ENCODE data around the gene ZNF275.

The ZNF275 gene

GRCh38 chrX:153366878-153367538 lies 33.1 kb downstream of the ZNF275 start:
- H3K4me3 ChIP-seq, result no peak overlapping the region
- no peaks in the 10 kb centered on the region for H3K36me3 ChIP-seq
- TF ChIP-seq, protein P1, sequence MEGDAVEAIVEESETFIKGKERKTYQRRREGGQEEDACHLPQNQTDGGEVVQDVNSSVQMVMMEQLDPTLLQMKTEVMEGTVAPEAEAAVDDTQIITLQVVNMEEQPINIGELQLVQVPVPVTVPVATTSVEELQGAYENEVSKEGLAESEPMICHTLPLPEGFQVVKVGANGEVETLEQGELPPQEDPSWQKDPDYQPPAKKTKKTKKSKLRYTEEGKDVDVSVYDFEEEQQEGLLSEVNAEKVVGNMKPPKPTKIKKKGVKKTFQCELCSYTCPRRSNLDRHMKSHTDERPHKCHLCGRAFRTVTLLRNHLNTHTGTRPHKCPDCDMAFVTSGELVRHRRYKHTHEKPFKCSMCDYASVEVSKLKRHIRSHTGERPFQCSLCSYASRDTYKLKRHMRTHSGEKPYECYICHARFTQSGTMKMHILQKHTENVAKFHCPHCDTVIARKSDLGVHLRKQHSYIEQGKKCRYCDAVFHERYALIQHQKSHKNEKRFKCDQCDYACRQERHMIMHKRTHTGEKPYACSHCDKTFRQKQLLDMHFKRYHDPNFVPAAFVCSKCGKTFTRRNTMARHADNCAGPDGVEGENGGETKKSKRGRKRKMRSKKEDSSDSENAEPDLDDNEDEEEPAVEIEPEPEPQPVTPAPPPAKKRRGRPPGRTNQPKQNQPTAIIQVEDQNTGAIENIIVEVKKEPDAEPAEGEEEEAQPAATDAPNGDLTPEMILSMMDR (IDR thresholded peaks at IDR 0.05), result no peak
- no peaks in the 10 kb centered on the region for H3K9me3 ChIP-seq
- DNase-seq, result no peak
- H3K27ac ChIP-seq, result no peak overlapping the region
- no peaks in the 10 kb centered on the region for H3K4me1 ChIP-seq
- intact Hi-C loops (cut with DNase I; ENCODE audit: low total_unique reads), result no loop called here
- no peaks in the 10 kb centered on the region for H3K27me3 ChIP-seq

- Histone ChIP-seq H3K36me3 (no peaks in the 10 kb centered on the region), H3K4me3 (no peak overlapping the region), H3K27ac (no peak overlapping the region), H3K9me3 (no peaks in the 10 kb centered on the region), H3K4me1 (no peaks in the 10 kb centered on the region), H3K27me3 (no peaks in the 10 kb centered on the region)
- intact Hi-C loops (cut with DNase I; ENCODE audit: low total_unique reads), result no loop called here
- TF ChIP-seq, protein P1 (IDR thresholded peaks at IDR 0.05), result no peak
- DNase-seq, result no peak
Measured at GRCh38 chrX:153370293-153371055, 36.5 kb downstream of the ZNF275 start.

- DNase-seq, result no peak
- Histone ChIP-seq H3K9me3 (no peaks in the 10 kb centered on the region), H3K36me3 (no peaks in the 10 kb centered on the region), H3K27ac (no peak overlapping the region), H3K4me3 (no peak overlapping the region), H3K27me3 (no peaks in the 10 kb centered on the region), H3K4me1 (no peaks in the 10 kb centered on the region)
- TF ChIP-seq, protein P1 (IDR thresholded peaks at IDR 0.05), result no peak
- intact Hi-C loops (cut with DNase I; ENCODE audit: low total_unique reads), result no loop called here
Measured at GRCh38 chrX:153371256-153371655, 37.3 kb downstream of the ZNF275 start.

- intact Hi-C loops (cut with DNase I; ENCODE audit: low total_unique reads), result no loop called here
- H3K4me1 ChIP-seq, result no peaks in the 10 kb centered on the region
- DNase-seq, result no peak
- no peak overlapping the region for H3K27ac ChIP-seq
- H3K9me3 ChIP-seq, result no peaks in the 10 kb centered on the region
- H3K36me3 ChIP-seq, result no peaks in the 10 kb centered on the region
- TF ChIP-seq, protein P1 (IDR thresholded peaks at IDR 0.05), result no peak
- H3K4me3 ChIP-seq, result no peak overlapping the region
- H3K27me3 ChIP-seq, result no peaks in the 10 kb centered on the region
Measured at GRCh38 chrX:153372949-153373348, 39.0 kb downstream of the ZNF275 start.

DNA sequence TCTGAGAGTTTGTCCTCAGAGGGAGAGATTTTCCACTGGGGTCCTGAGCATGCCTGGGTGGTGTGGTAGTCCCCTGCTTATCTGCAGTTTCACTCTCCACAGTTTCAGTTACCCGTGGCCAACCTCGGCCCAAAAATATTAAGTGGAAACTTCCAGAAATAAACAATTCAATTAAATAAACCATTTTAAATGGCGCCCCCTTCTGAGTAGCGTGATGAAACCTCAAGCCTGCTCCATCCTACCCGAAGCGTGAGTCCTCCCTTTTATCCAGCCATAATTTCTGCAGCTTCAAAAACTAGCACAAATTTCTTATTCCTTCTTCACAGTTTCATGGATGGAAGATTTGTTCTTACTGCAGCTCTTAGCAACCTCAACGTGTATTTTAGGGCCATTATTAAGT lies 40.5 kb downstream of the ZNF275 start:
- Histone ChIP-seq H3K4me1 (no peaks in the 10 kb centered on the region), H3K27me3 (no peaks in the 10 kb centered on the region), H3K4me3 (no peak overlapping the region), H3K9me3 (no peaks in the 10 kb centered on the region), H3K27ac (no peak overlapping the region), H3K36me3 (no peaks in the 10 kb centered on the region)
- intact Hi-C loops (cut with DNase I; ENCODE audit: low total_unique reads), result no loop called here
- no peak for DNase-seq
- TF ChIP-seq, protein P1 (IDR thresholded peaks at IDR 0.05), result no peak
